ENCODE data around the gene SHISAL1. TPM values are rescaled to one million over a fixed set of nuclear protein-coding genes. Genes with fewer than 3 reads are reported as not detected.

SHISAL1 gene
- total RNA-seq, 1 experiment from 2014 or later: 2.9 TPM

GRCh38 chr22:44210722-44211121 is 102.0 kb downstream of the SHISAL1 start:
- no peaks in the 10 kb centered on the region for H3K9me3 ChIP-seq (ENCODE audit: control insufficient read depth, low read depth, low read length)
- no peaks in the 10 kb centered on the region for H3K27me3 ChIP-seq (ENCODE audit: insufficient read depth, low read length)
- H4K8ac ChIP-seq (replicated peaks; ENCODE audit: insufficient read length, low read depth, low read length): no peak overlapping the region
- no peak overlapping the region for H2BK12ac ChIP-seq (ENCODE audit: insufficient read length, low read depth, low read length)
- Mint-ChIP-seq H3K4me3 (no peak overlapping the region), H3K27ac (no peak overlapping the region), H3K9me3 (peaks cover 0 to 11% of the 10 kb centered on the region in 2 experiments; a peak in 3 of 5 replicates), H3K4me1 (peaks cover 0 to 4% of the 10 kb centered on the region in 2 experiments; a peak in 2 of 4 replicates), H3K36me3 (ENCODE audit: insufficient read depth in 1 of 3, low read depth in 3 of 3) (peaks cover 0 to 3% (median 0%) of the 10 kb centered on the region in 3 experiments; a peak in 2 of 7 replicates), H3K27me3 (ENCODE audit: low read depth) (peaks cover 11% of the 10 kb centered on the region)
- DNase-seq: no peak
- H3K23me2 ChIP-seq (ENCODE audit: insufficient read length, low read depth, low read length, poor library complexity, severe bottlenecking): no peaks in the 10 kb centered on the region
- no peak overlapping the region for H3K9ac ChIP-seq (ENCODE audit: extremely low read depth, insufficient read length, low read length)
- H2BK5ac ChIP-seq (ENCODE audit: insufficient read length, low read length): no peak overlapping the region
- H3K18ac ChIP-seq (ENCODE audit: insufficient read length, low read depth, low read length): no peak overlapping the region
- no peak overlapping the region for H4K91ac ChIP-seq (ENCODE audit: insufficient read length, low read depth, low read length)
- no peak overlapping the region for H3K27ac ChIP-seq (ENCODE audit: insufficient read length, low read depth, low read length)
- no peak overlapping the region for H2BK120ac ChIP-seq (ENCODE audit: low read depth, low read length, poor library complexity, severe bottlenecking)
- no peak overlapping the region for H3K4me2 ChIP-seq (ENCODE audit: insufficient read depth, insufficient read length, low read length)
- no peak overlapping the region for H3K4ac ChIP-seq (ENCODE audit: low read depth, low read length)
- no peaks in the 10 kb centered on the region for H4K20me1 ChIP-seq (ENCODE audit: control insufficient read depth, insufficient read depth, insufficient read length)
- no peak overlapping the region for H3K56ac ChIP-seq (ENCODE audit: insufficient read length, low read depth, low read length)
- no peak overlapping the region for H4K5ac ChIP-seq (ENCODE audit: insufficient read length, low read depth, low read length)
- WGBS (ENCODE audit: extremely low coverage, insufficient read length, low lambda C conversion rate): no CpG with 5 or more reads among the region's 4 CpGs
- H2AK5ac ChIP-seq (ENCODE audit: insufficient read length, low read length): no peak overlapping the region
- H3K4me1 ChIP-seq (ENCODE audit: insufficient read depth, low read length): no peaks in the 10 kb centered on the region
- H3K79me1 ChIP-seq (ENCODE audit: insufficient read depth, low read depth, low read length, poor library complexity, severe bottlenecking): no peaks in the 10 kb centered on the region
- H3K79me2 ChIP-seq (ENCODE audit: insufficient read depth, low read length): no peaks in the 10 kb centered on the region
- TF ChIP-seq, protein P1, sequence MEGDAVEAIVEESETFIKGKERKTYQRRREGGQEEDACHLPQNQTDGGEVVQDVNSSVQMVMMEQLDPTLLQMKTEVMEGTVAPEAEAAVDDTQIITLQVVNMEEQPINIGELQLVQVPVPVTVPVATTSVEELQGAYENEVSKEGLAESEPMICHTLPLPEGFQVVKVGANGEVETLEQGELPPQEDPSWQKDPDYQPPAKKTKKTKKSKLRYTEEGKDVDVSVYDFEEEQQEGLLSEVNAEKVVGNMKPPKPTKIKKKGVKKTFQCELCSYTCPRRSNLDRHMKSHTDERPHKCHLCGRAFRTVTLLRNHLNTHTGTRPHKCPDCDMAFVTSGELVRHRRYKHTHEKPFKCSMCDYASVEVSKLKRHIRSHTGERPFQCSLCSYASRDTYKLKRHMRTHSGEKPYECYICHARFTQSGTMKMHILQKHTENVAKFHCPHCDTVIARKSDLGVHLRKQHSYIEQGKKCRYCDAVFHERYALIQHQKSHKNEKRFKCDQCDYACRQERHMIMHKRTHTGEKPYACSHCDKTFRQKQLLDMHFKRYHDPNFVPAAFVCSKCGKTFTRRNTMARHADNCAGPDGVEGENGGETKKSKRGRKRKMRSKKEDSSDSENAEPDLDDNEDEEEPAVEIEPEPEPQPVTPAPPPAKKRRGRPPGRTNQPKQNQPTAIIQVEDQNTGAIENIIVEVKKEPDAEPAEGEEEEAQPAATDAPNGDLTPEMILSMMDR (conservative IDR thresholded peaks at IDR 0.05): no peak
- H3K23ac ChIP-seq (ENCODE audit: insufficient read length, low read depth, low read length): no peak overlapping the region
- no peak overlapping the region for H3K14ac ChIP-seq (ENCODE audit: insufficient read depth, low read length)
- no peak overlapping the region for H2AFZ ChIP-seq (ENCODE audit: low read length)
- no peak overlapping the region for H2BK20ac ChIP-seq (ENCODE audit: low read depth, low read length, poor library complexity, severe bottlenecking)
- H3T11ph ChIP-seq (ENCODE audit: low read length): no peak overlapping the region
- no peak overlapping the region for H2BK15ac ChIP-seq (ENCODE audit: low read depth, low read length)
